GM18526 (cell line): ENCODE data around the gene WDR53.

Experiments used
- POLR2A ChIP-seq: IDR thresholded peaks from 3 replicates; pipeline ENCODE4 v1.6.1; 2011; ENCODE audit not compliant: insufficient read length; ENCODE audit errors: extremely low read depth

Gene WDR53

DNA sequence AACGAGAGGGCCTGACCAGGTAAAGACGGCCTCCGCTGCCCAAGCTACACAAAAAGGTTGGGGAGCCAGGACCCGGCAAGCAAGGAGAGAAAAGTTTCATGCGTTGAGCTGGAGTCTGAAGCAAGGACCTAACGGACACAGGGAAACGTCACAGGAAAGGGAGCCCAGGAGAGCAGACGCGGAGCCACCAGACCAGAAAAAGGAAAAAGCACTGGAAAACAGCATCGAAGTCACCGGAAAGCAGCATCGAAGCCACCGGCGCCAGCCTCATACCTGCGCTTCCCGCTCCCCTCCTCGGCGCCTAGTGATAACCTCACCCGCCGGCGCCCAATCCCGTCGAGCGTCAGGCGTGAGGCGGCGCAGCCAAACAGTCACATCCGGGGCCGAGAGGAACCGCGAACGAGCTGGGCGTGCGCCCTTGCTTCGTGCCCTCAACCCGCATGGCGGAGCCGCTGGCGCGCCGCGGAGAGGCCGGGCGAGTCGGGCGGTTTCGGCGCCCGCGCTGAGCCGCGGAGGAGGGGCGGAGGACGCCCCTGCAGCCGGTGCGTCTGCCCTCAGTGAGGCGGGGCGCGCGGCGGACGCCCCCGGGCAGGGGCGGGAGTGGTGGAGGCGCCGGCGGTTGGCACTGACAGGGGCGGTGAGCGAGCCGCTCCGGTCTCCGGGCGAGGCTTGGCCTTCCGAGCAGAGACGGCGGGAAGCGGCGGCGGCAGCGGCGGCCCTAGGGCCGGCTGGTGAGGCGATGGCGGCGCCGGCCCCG lies at the start of gene WDR53, which contains the start of gene FBXO45:
Gene WDR53, minus strand, starts transcription at position 309 of the 757 bp plus-strand sequence. CDS start 7,079 bp downstream, outside the sequence.
Gene FBXO45, plus strand, starts transcription at position 415 of the 757 bp plus-strand sequence. Its CDS starts 325 bp downstream, at position 740.
- TF ChIP-seq POLR2A, result peak; percentile 83

DNA sequence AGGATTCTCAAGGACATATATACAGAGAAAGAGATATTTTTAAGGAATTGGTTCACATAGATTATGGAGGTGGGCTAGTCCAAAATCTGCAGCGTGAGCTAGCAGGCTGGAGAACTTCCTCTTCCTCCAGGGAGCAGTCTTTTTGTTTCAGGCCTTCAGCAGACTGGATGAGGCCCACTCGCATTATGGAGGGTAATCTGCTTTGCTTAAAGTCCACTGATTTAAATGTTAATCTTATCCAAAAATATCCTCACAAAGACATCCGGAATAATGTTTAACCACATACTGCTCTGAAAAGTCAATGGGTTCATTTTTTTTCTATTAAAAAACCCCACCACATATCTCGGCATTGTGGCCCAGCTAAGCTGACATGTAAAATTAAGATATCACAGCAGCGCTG lies 48.9 kb upstream of the WDR53 start:
- no peak for TF ChIP-seq POLR2A

DNA sequence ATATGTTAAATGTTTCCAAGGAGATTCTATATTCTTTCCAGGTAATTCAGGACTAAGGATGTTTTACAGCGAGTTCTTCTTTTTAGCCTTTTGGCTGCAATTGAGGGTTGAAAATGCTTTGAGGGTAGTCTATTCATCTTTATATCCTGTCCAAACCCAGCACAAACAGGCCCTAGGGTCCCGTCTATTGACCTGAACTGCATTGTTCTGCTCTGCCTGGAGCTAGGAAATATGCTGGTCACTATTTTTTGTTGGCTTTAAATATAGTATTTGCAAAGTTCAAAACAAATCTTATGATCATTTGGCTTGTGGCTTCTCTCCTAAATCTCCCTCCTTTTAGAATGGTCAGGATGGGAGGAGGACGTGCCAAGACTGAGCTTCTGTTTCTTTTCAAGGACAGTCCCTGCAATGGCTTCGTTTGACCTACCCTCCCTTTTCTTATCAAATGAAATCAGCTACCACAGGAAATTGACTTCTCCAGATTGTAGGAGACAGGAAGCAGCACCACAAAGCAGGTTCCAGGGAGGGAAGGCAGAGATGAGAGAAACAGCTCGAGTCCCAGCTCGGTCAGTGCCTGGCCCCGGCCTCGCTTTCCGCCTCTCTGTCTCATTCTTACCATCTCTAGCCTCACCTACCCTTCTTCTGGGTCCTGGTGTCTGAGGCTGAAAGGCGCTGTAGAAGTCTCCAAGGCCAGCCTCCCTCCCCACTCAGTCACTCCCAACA lies 43.6 kb upstream of the WDR53 start:
- TF ChIP-seq POLR2A, result no peak

DNA sequence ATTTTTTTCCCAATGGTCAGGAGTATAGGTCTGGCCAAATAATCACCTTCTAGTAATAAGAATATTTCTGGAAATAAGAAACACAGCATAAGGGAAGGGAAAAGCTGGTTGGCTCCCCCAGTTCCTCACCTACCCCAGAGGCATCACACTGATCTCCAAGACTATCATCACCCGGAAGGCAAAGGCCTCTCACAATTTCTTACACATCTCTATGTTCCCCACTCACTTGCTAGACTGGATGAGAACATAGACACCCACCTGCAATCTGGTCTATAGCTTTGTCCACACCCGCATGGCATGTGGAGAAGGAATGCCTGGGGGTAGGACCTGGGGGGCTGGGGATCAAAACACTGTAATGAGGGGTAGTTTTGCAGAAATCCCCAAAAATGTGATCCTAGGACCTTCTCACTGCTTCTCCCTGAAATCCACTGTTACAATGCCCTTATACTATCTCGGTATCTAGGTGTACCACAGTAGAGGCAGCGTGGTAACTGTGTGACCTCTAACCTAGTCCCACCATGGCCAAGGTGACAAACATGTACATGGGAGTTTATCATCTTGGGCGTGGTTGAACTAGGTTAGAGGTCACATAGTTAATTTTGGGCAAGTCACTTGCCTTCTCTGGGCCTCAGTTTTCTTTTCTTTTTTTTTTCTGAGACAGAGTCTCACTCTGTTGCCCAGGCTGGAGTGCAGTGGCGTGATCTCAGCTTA lies 41.6 kb upstream of the WDR53 start:
- TF ChIP-seq POLR2A, result no peak

DNA sequence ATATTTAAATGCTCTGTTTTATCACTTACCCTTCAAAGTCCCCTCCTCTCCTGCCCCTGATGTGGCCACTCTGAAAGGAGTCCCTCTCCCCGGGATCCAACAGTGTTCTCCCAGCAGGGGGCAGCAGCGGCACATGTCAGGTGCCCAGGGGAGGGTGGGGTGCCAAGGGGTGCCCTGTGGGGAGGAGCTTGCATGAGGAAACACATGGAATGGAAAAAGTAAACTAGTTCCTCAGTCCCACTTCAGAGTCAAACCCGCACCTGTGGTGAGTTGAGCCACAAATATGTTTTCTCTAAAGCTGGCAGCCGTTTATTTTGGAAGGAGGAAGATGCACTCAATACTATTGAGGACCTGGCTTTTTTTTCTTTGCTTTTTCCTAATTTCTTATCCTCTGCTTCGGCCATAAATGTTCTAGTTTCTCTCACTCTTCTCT lies 41.0 kb upstream of the WDR53 start:
- TF ChIP-seq POLR2A, result no peak

DNA sequence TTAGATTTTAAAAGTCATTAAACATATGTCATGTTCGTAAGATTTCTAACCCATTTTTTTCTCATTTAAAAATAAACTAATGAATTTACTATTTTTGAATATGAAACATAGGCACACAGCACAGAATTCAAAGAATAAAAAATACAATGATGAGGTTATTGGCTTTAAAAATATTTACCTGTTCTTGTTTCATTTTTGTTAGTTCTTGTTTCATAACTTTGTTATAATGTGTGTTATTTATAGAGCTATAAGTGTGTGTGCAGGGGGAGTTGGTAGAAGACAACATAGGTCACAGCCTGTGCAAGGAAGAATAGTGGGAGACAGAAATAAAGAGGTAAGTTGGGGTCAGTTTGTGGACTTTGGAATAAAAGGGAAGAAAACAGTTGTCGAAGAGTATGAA lies 40.3 kb upstream of the WDR53 start:
- TF ChIP-seq POLR2A, result no peak

DNA sequence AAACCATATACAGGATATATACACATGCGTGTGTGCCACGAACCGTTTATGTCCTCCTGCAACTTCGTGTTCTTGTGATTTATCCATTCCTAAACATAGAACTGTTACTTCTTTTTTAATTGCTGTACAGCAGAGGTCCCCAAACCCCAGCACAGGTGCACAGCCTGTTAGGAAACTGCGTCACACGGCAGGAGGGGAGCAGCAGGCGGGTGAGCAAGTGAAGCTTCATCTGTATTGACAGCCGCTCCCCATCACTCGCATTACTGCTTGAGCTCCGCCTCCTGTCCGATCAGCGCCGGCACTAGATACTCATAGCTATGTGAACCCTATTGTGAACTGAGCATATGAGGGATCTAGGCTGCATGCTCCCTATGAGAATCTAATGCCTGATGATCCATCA lies 36.2 kb upstream of the WDR53 start:
- TF ChIP-seq POLR2A, result no peak

DNA sequence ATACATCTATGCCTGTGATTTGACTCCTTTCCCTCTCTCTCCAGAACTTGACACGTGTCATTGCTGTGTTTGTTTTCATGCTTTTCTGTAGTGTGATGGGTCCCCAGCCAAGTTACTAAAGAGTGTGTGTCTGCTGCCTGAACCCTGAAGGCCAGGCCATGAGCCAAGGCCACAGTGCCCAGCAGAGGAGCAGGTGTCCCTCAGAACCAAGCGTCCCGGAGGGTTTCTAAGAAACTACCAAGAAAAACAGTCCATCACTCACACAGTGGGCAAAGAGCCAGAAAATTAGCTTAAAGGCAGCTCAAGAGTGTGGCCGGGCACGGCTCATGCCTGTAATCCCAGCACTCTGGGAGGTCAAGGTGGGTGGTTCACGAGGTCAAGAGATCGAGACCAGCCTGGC lies 35.3 kb upstream of the WDR53 start:
- TF ChIP-seq POLR2A, result no peak

DNA sequence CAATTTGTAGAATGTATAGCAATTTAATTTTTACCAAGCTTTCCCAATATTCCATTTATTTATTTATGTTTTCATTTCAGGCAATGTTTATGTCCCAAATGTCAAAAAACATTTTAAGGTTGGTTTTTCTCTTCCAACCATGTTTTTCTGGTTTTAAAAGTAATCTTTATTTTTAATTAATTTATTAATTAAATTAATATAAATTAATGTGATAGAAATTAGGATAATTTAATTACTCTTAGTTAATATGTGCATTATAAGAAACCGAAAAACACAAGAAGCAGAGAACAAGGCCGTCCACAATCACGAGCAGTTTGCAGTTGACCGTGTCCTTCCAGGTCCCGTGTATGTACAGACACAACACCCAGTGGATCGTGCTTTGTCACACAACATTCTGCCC lies 34.3 kb upstream of the WDR53 start:
- TF ChIP-seq POLR2A, result no peak

DNA sequence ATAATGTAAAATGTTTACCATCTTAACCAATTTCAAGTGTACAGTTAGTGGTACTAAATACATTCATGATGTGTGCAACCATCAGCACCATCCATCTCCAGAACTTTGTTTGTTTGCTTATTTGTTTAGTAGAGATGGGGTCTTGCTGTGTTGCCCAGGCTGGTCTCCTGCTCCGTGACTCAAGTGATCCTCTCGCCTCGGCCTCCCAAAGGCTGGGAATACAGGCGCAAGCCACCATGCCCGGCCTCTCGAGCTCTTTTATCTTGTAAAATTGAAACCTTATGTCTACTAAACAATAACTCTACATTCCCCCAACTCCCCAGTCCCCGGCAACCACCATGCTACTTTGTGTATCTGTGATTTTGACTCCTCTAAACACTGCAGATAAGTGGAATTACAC lies 32.0 kb upstream of the WDR53 start:
- no peak for TF ChIP-seq POLR2A

DNA sequence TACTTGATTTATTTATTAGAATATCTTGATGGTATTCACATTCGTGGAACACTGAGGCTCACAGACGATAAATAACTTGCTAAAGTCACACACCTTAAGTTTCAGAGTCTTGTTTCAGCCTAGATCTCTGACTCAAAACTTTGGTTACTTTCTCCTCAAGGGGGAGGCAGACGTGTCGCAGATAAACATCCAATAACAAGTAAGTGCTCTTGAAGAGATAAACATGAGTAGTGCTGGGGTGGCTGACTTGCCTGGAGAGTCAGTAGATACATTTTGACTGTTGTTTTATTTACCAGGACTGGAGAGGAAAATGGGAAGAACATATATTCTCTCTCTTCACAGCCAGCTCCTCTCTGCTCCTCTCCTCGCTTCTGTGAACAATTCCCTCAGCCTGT lies 31.4 kb upstream of the WDR53 start:
- no peak for TF ChIP-seq POLR2A

DNA sequence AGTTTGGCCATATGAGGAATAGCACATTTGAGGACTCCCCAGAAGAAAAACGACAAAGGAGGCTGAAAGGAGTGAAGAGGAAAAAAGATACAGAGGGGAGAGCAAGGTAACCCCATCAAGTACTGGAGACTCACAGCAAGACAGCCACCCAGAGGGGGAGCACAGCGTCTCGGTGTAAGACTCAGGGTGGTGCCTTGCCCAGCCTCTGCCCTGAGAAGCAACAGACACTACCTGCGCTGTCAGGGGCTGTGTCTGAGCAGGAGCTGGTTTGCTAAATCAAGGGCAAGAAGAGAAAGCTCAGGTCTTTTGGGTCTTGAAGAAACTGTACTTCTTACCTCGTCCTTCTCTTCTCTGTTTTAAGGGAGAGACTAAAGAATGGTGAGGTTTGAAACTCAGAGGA lies 28.0 kb upstream of the WDR53 start:
- TF ChIP-seq POLR2A, result no peak

DNA sequence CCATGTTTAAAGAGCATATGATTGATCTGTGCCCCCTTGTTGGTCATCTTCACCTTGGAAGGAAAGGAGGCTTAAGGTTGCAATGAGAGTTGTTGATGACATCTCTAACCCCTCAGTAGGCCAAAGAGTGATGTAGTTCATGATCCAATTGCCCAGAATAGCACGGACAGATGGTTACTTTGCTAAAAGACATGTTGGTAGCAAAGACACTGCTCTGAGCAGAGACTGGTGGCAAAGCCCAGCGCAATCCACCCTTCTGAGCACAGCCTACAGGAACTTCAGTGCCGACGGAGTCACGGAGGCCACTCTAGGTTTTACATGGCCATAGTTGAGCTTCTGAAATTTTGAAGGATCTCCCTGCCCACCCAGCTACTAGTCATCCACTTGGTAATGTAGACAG lies 21.9 kb upstream of the WDR53 start:
- TF ChIP-seq POLR2A, result no peak

DNA sequence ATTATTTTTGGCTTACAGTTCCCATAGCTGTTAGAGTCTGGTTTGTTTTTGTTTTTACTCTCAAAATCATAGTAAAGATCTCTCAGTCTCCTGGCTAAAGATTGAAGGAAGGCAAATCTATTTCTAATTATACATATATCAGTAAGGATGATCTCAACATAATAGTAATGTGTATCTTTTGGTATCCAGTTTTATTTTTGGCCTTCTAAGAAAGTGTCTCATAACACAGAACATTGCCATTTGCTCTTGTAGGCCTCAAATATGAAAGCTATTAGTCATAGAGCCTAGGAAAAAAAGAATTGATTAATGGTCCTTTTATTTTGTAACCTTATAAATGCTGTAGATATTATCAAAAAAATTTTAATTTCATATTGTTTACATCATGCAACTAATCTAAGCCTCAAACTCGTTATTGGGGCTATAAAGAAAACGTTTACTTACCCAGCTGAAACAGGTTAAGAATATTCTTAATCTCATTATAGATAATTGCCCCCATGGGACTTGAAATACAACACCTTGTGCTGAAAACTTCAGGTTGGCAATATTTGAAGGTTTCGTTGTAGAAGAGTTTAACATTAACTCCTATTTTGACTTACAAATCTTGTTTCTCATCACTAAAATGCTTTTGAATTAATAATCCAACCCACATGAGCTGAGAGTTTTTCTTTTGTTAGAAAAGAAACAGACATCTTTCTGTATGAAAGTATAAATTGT lies 16.8 kb upstream of the WDR53 start:
- TF ChIP-seq POLR2A, result no peak

DNA sequence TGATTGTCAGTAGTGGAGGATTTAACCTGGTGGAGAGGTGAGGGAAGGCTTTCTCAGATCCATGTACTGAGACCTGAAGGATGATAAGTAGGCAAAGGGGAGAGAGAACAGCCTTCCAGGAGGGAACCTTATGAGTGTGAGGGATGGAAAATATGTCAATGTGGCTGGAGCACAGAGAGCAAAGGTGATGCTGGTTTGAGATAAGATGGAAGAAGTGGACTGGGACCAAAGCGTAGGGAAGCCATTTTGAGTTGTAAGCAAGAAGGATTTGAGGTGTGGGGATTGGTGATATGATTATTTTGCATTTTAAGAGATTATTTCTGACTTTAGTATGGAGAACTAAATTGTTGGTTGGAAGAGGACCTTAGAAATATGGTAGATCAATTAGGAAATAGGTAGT lies 4.0 kb upstream of the WDR53 start:
- TF ChIP-seq POLR2A, result no peak
